ENCODE results near the gene CTAG2. TPM values are rescaled to one million over a fixed set of nuclear protein-coding genes. Genes with fewer than 3 reads are reported as not detected.

The CTAG2 gene
- total RNA-seq, 4 donors from 2014 or later = not detected

- H3K4me3 ChIP-seq = no peak overlapping the region
- no peak for TF ChIP-seq POLR2A (IDR thresholded peaks at IDR 0.05)
- TF ChIP-seq CTCF (IDR thresholded peaks at IDR 0.05) = no peak
- H3K27me3 ChIP-seq = no peaks in the 10 kb centered on the region
- H3K9me3 ChIP-seq = no peaks in the 10 kb centered on the region
- no peaks in the 10 kb centered on the region for H3K4me1 ChIP-seq
- no peak for DNase-seq
- no peaks in the 10 kb centered on the region for H3K36me3 ChIP-seq
- H3K27ac ChIP-seq = no peak overlapping the region
Observed at GRCh38 chrX:154603438-154604430, 49.6 kb downstream of the CTAG2 start.

- H3K9me3 ChIP-seq = no peaks in the 10 kb centered on the region
- H3K4me3 ChIP-seq = no peak overlapping the region
- H3K4me1 ChIP-seq = no peaks in the 10 kb centered on the region
- no peaks in the 10 kb centered on the region for H3K36me3 ChIP-seq
- DNase-seq = no peak
- no peaks in the 10 kb centered on the region for H3K27me3 ChIP-seq
- TF ChIP-seq POLR2A (IDR thresholded peaks at IDR 0.05) = no peak
- no peak for TF ChIP-seq CTCF (IDR thresholded peaks at IDR 0.05)
- H3K27ac ChIP-seq = no peak overlapping the region
Observed at GRCh38 chrX:154602766-154603437, 50.5 kb downstream of the CTAG2 start.

GRCh38 chrX:154602226-154602625, 51.2 kb downstream of the CTAG2 start:
- Histone ChIP-seq H3K4me3 (no peak overlapping the region), H3K9me3 (no peaks in the 10 kb centered on the region), H3K36me3 (no peaks in the 10 kb centered on the region), H3K27ac (no peak overlapping the region), H3K27me3 (no peaks in the 10 kb centered on the region), H3K4me1 (no peaks in the 10 kb centered on the region)
- no peak for DNase-seq
- TF ChIP-seq CTCF (IDR thresholded peaks at IDR 0.05) (no peak), POLR2A (IDR thresholded peaks at IDR 0.05) (no peak)

Small RNA genes within 50 kb of the gene (small RNA-seq; reads per million reads assigned to genes)
- gene AC244090.1 (0 reads per million in 2 donors), gene AC244107.2 (0 reads per million in 2 donors)

Other genes starting within 250 kb of the CTAG2 start
- 10 to 100 TPM; 23.9 to 41.2 (median 32.2) TPM for gene DNASE1L1, start 244.3 kb downstream of the CTAG2 start, total RNA-seq
- 100 to 1,000 TPM; 105 to 147 (median 112) TPM for gene TAFAZZIN, start 242.0 kb downstream of the CTAG2 start, total RNA-seq
- gene ATP6AP1, start 224.9 kb downstream of the CTAG2 start, total RNA-seq = 10 to 100 TPM; 11.6 to 80.0 (median 54.9) TPM
- 100 to 1,000 TPM in 2 of 4 donors, 10 to 100 TPM in 2; 65.2 to 278 (median 117) TPM for gene GDI1, start 216.4 kb downstream of the CTAG2 start, total RNA-seq
- gene FAM50A, start 209.4 kb downstream of the CTAG2 start, total RNA-seq = 100 to 1,000 TPM in 1 of 4 donors, 10 to 100 TPM in 3; 35.6 to 212 (median 54.6) TPM
- gene PLXNA3, start 195.3 kb downstream of the CTAG2 start, total RNA-seq = 10 to 100 TPM; 38.0 to 54.6 (median 48.4) TPM
- gene LAGE3, start 174.3 kb downstream of the CTAG2 start, total RNA-seq = 10 to 100 TPM in 3 of 4 donors, 1 to 10 TPM in 1; 8.5 to 15.7 (median 10.8) TPM
- 10 to 100 TPM; 20.6 to 45.9 (median 34.6) TPM for gene UBL4A, start 167.0 kb downstream of the CTAG2 start, total RNA-seq
- gene SLC10A3, start 162.9 kb downstream of the CTAG2 start, total RNA-seq = 10 to 100 TPM; 11.6 to 19.8 (median 16.5) TPM
- gene FAM3A, start 137.3 kb downstream of the CTAG2 start, total RNA-seq = 100 to 1,000 TPM in 2 of 4 donors, 10 to 100 TPM in 2; 18.2 to 117 (median 101) TPM
- 10 to 100 TPM; 14.0 to 65.2 (median 43.1) TPM for gene G6PD, start 106.7 kb downstream of the CTAG2 start, total RNA-seq
- gene IKBKG, start 106.0 kb downstream of the CTAG2 start, total RNA-seq = 10 to 100 TPM; 11.9 to 74.3 (median 23.3) TPM
- not detected for gene CTAG1A, start 68.4 kb downstream of the CTAG2 start, total RNA-seq
- gene CTAG1B, start 34.3 kb downstream of the CTAG2 start, total RNA-seq = not detected
- gene GAB3, start 97.5 kb upstream of the CTAG2 start, total RNA-seq = 1 to 10 TPM; 3.5 to 7.4 (median 5.0) TPM
- gene DKC1, start 109.3 kb upstream of the CTAG2 start, total RNA-seq = 100 to 1,000 TPM in 1 of 4 donors, 10 to 100 TPM in 3; 22.8 to 128 (median 39.0) TPM
- gene MPP1, start 151.9 kb upstream of the CTAG2 start, total RNA-seq = 10 to 100 TPM; 33.0 to 88.8 (median 65.4) TPM
- gene SMIM9, start 181.1 kb upstream of the CTAG2 start, total RNA-seq = not detected
- gene F8A1, start 232.8 kb upstream of the CTAG2 start, total RNA-seq = 10 to 100 TPM in 2 of 4 donors, 1 to 10 TPM in 2; 4.0 to 17.4 (median 9.5) TPM